Measurements from ENCODE around the gene PLEKHG5. TPM values are rescaled to one million over a fixed set of nuclear protein-coding genes. Genes with fewer than 3 reads are reported as not detected.
"Not testable (repeated sequence)": the region's sequence is repeated elsewhere in the genome, so short reads cannot be mapped to it uniquely, and the experiment has no call there.

The PLEKHG5 gene
- total RNA-seq, 2 donors from 2014 or later = 7.0 to 7.9 TPM

DNA sequence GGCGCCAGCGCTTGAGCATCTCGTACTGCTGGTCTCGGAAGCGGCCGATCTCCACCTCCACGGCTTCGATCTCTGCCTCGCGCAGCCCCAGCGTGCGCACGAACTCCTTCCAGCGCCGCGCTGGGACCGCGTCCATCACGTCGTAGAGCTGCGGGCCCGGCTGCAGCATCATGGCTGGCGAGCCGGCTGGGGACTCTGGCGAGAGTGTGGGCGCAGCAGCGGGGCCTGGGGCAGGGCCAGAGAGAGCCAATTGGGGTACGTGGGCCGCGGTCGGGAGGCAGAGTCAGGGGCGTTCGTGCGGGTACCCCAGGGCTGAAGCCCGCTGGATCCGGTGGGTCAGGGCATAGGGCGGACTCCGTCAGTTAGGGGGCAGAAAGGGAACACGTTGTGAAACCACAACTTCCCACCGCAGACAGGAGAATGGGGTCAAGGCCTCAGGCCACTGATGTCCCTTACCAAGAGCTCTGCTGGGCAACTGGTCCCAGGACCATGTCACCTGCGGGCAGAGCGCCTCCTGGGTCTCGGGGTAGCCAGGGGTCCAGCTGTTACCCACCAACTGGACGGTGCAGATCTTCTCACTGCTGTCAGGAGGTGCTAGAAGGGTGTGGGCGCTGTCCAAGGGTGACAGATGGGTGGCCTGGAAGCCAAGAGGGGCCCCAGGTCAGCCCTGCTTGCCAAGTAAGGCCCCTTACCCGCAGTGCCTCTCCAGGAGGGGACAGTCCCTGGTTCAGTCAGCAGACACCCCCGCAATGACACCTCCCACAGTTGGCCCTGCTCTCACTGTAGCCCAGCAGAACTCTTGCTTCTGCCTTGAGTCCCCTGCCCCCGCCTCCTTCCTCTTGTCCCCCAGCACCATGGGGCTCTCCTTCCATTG is 29.7 kb downstream of the PLEKHG5 start:
- Histone ChIP-seq H3K9me3 (no peaks in the 10 kb centered on the region), H3K36me3 (no peaks in the 10 kb centered on the region), H3K27ac (no peak overlapping the region), H3K4me1 (peaks cover 0 to 19% of the 10 kb centered on the region in 2 donors), H3K4me3 (peak overlapping the region in 1 of 2 donors; percentile 37), H3K27me3 (no peaks in the 10 kb centered on the region)
- TF ChIP-seq, protein P1, sequence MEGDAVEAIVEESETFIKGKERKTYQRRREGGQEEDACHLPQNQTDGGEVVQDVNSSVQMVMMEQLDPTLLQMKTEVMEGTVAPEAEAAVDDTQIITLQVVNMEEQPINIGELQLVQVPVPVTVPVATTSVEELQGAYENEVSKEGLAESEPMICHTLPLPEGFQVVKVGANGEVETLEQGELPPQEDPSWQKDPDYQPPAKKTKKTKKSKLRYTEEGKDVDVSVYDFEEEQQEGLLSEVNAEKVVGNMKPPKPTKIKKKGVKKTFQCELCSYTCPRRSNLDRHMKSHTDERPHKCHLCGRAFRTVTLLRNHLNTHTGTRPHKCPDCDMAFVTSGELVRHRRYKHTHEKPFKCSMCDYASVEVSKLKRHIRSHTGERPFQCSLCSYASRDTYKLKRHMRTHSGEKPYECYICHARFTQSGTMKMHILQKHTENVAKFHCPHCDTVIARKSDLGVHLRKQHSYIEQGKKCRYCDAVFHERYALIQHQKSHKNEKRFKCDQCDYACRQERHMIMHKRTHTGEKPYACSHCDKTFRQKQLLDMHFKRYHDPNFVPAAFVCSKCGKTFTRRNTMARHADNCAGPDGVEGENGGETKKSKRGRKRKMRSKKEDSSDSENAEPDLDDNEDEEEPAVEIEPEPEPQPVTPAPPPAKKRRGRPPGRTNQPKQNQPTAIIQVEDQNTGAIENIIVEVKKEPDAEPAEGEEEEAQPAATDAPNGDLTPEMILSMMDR (IDR thresholded peaks at IDR 0.05) = no peak
- DNase-seq (ENCODE audit: low spot score) = no peak

DNA sequence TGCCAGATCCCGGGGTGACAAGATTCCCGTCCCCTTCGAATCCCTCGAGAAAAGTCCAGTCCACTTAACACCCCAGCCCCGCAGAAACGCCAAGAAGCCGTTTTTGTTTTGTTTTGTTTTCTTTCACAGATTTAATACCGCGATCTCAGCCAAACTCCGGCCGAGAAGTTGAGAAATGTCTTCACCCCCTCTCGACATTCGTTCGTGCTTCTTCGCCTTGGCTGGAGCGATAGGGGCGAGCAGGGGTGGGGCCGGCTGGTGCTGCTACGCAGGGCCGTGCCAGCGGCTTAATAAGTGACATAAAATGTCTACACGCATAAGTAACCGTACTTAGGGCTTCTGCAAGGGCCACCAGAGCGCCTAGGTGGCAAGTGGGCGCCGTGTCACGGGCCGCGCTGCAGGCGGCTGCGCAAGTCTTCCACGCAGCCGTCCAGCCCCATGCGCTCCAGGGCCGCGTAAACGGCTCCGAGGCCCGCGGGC is 30.4 kb downstream of the PLEKHG5 start:
- Histone ChIP-seq H3K4me1 (peaks cover 0 to 19% of the 10 kb centered on the region in 2 donors), H3K27me3 (no peaks in the 10 kb centered on the region), H3K36me3 (no peaks in the 10 kb centered on the region), H3K27ac (no peak overlapping the region), H3K4me3 (peak overlapping the region in 1 of 2 donors; percentile 37), H3K9me3 (no peaks in the 10 kb centered on the region)
- TF ChIP-seq, protein P1 (IDR thresholded peaks at IDR 0.05) = no peak
- no peak for DNase-seq (ENCODE audit: low spot score)

DNA sequence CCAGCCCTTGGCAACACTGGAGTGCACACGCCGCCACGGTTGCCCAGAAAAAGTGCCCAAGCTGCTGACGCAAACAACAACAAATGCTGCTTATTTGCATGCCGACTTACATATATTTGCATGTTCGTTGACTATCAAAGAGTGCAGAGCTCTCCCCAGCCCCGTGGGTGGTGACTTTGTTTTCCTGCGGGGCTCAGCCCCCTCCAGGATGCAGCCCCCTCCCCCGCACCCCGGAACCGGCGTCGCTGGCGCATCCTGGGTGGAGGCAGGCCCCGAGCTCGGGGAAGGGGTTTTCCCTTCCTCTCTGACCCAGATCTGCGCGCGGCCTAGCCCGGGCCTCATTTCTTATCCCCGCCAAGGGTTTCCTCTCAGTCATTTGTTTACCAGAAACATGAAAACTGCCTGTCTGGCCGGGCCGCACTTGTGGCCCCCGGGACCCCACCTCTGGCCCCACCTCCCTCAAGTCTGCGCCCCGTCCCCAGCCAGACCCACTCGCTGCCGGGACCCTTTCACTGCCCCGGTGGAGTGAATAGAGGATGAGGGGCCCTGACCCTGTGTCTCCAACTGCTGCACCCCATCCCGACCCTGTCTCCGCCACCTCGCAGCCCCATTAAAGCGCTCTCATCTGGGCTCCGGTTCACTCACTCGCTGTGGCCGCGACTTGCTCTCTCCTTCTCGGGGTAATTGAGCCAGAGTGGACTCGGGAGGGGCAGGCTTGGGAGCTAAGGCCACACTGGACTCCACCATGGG is 31.0 kb downstream of the PLEKHG5 start:
- Histone ChIP-seq H3K27me3 (peaks cover 0 to under 1% of the 10 kb centered on the region in 2 donors), H3K27ac (no peak overlapping the region), H3K4me1 (peaks cover 0 to 19% of the 10 kb centered on the region in 2 donors), H3K9me3 (no peaks in the 10 kb centered on the region), H3K4me3 (peak overlapping the region in 1 of 2 donors; percentile 37), H3K36me3 (no peaks in the 10 kb centered on the region)
- DNase-seq (ENCODE audit: low spot score) = no peak
- TF ChIP-seq, protein P1 (IDR thresholded peaks at IDR 0.05) = no peak

- Histone ChIP-seq H3K4me3 (peak overlapping the region in 1 of 2 donors; percentile 37), H3K36me3 (no peaks in the 10 kb centered on the region), H3K27me3 (peaks cover 0 to 7% of the 10 kb centered on the region in 2 donors), H3K9me3 (no peaks in the 10 kb centered on the region), H3K4me1 (peaks cover 0 to 23% of the 10 kb centered on the region in 2 donors), H3K27ac (no peak overlapping the region)
- TF ChIP-seq, protein P1 (IDR thresholded peaks at IDR 0.05) = no peak
- no peak for DNase-seq (ENCODE audit: low spot score)
These were observed 31.6 kb downstream of the PLEKHG5 start for GRCh38 chr1:6459850-6460265.

- DNase-seq (ENCODE audit: low spot score) = no peak
- Histone ChIP-seq H3K9me3 (no peaks in the 10 kb centered on the region), H3K27me3 (peaks cover 0 to 18% of the 10 kb centered on the region in 2 donors), H3K4me1 (peaks cover 0 to 26% of the 10 kb centered on the region in 2 donors), H3K27ac (no peak overlapping the region), H3K36me3 (no peaks in the 10 kb centered on the region), H3K4me3 (no peak overlapping the region)
- TF ChIP-seq, protein P1 (IDR thresholded peaks at IDR 0.05) = no peak
These were observed 34.5 kb downstream of the PLEKHG5 start for GRCh38 chr1:6456800-6457466.

GRCh38 chr1:6455752-6456520 is 35.5 kb downstream of the PLEKHG5 start:
- H3K4me3 ChIP-seq; H3K36me3 ChIP-seq; H3K27ac ChIP-seq; H3K9me3 ChIP-seq; DNase-seq (ENCODE audit: low spot score): not testable (repeated sequence)
- peaks cover 0 to 18% of the 10 kb centered on the region in 2 donors for H3K27me3 ChIP-seq
- H3K4me1 ChIP-seq = peaks cover 0 to 26% of the 10 kb centered on the region in 2 donors
